MM.1S (cell line): ENCODE data around the gene MUC4.
"Not testable (repeated sequence)": the region's sequence is repeated elsewhere in the genome, so short reads cannot be mapped to it uniquely, and the experiment has no call there.

ENCODE experiments used
- DNase-seq: peaks from one replicate; pipeline ENCODE4 v3.0.0-alpha.2; 2015
- H2AFZ ChIP-seq: fragments of 300-600 bp; sonication (generic); 2 replicates; pipeline ENCODE4 v1.6.0; 2016; ENCODE audit warnings: antibody characterized with exemption, low read length
- H3F3A ChIP-seq: fragments of 300-600 bp; sonication (generic); 2 replicates; pipeline ENCODE4 v1.6.1; 2016; ENCODE audit warnings: mild to moderate bottlenecking, antibody characterized with exemption, low read length, moderate library complexity, mixed read lengths; ENCODE audit not compliant: insufficient read depth
- H3K27ac ChIP-seq: fragments of 300-600 bp; sonication (generic); 2 replicates; pipeline ENCODE4 v1.5.1; 2016; ENCODE audit warnings: mild to moderate bottlenecking, low read length
- H3K27me3 ChIP-seq: fragments of 300-600 bp; sonication (generic); replicated peaks from 2 replicates; pipeline ENCODE4 v1.6.0; 2016; ENCODE audit warnings: low read length; ENCODE audit not compliant: insufficient read depth
- H3K36me3 ChIP-seq: fragments of 300-600 bp; sonication (generic); replicated peaks from 2 replicates; pipeline ENCODE4 v1.6.1; 2016; ENCODE audit warnings: mild to moderate bottlenecking, low read length, mixed read lengths; ENCODE audit not compliant: insufficient read depth
- H3K4me1 ChIP-seq: fragments of 300-600 bp; sonication (generic); 2 replicates; pipeline ENCODE4 v1.6.1; 2016; ENCODE audit warnings: low read length, mixed read lengths
- H3K4me2 ChIP-seq: fragments of 300-600 bp; sonication (generic); 2 replicates; pipeline ENCODE4 v1.6.0; 2016; ENCODE audit warnings: low read depth, low read length
- H3K4me3 ChIP-seq: fragments of 300-600 bp; sonication (generic); 2 replicates; pipeline ENCODE4 v1.5.1; 2016; ENCODE audit warnings: low read length, mixed read lengths
- H3K79me2 ChIP-seq: fragments of 300-600 bp; sonication (generic); 2 replicates; pipeline ENCODE4 v1.6.1; 2016; ENCODE audit warnings: mixed run types, low read length, mixed read lengths
- H3K9ac ChIP-seq: fragments of 300-600 bp; sonication (generic); 2 replicates; pipeline ENCODE4 v1.6.1; 2016; ENCODE audit warnings: low read length, mixed read lengths
- H3K9me2 ChIP-seq: fragments of 300-600 bp; sonication (generic); replicated peaks from 2 replicates; pipeline ENCODE4 v1.6.1; 2016; ENCODE audit warnings: mild to moderate bottlenecking, low read length, mixed read lengths; ENCODE audit not compliant: insufficient read depth
- H3K9me3 ChIP-seq: fragments of 300-600 bp; sonication (generic); replicated peaks from 2 replicates; pipeline ENCODE4 v1.6.1; 2016; ENCODE audit warnings: mild to moderate bottlenecking, low read length, mixed read lengths; ENCODE audit not compliant: insufficient read depth
- H4K20me1 ChIP-seq: fragments of 300-600 bp; sonication (generic); 2 replicates; pipeline ENCODE4 v1.6.1; 2016; ENCODE audit warnings: mild to moderate bottlenecking, low read length, moderate library complexity, mixed read lengths; ENCODE audit not compliant: insufficient read depth
- CTCF ChIP-seq: fragments of 300-600 bp; sonication (generic); IDR thresholded peaks from 2 replicates; pipeline ENCODE4 v1.5.1; 2016; ENCODE audit warnings: antibody characterized with exemption, low read length, mixed read lengths
- EZH2 ChIP-seq: fragments of 300-600 bp; sonication (generic); optimal IDR thresholded peaks from 2 replicates; pipeline ENCODE3; 2017; ENCODE audit warnings: low read depth, mild to moderate bottlenecking, antibody characterized with exemption, low read length, mixed read lengths
- EZH2phosphoT487 ChIP-seq: fragments of 300-600 bp; sonication (generic); IDR thresholded peaks from 2 replicates; pipeline ENCODE4 v1.6.1; 2018; ENCODE audit warnings: antibody characterized with exemption, low read length

Gene MUC4

GRCh38 chr3:195751560-195751959, 60.2 kb downstream of the MUC4 start:
- no peak overlapping the region for H3K9ac ChIP-seq
- peaks cover 5% of the 10 kb centered on the region; the same call in 1 of the 2 replicates for H3F3A ChIP-seq
- H3K4me1 ChIP-seq: peaks cover 6% of the 10 kb centered on the region
- H3K9me3 ChIP-seq: no peaks in the 10 kb centered on the region
- H2AFZ ChIP-seq: no peak overlapping the region
- H3K79me2 ChIP-seq: no peaks in the 10 kb centered on the region
- peaks cover 20% of the 10 kb centered on the region; the same call in 1 of the 2 replicates for H3K27me3 ChIP-seq
- no peak overlapping the region for H3K4me3 ChIP-seq
- no peaks in the 10 kb centered on the region for H3K9me2 ChIP-seq
- TF ChIP-seq EZH2 (no peak), EZH2phosphoT487 (no peak), CTCF (no peak)
- no peak for DNase-seq
- no peaks in the 10 kb centered on the region for H3K36me3 ChIP-seq
- H4K20me1 ChIP-seq: no peaks in the 10 kb centered on the region
- no peak overlapping the region for H3K27ac ChIP-seq
- H3K4me2 ChIP-seq: no peak overlapping the region

GRCh38 chr3:195750797-195751520, 60.8 kb downstream of the MUC4 start:
- peaks cover 17% of the 10 kb centered on the region; the same call in 1 of the 2 replicates for H3K27me3 ChIP-seq
- H4K20me1 ChIP-seq: no peaks in the 10 kb centered on the region

GRCh38 chr3:195749101-195749500, 62.6 kb downstream of the MUC4 start:
- not testable (repeated sequence) for H3K4me1 ChIP-seq, H3F3A ChIP-seq, H4K20me1 ChIP-seq, H3K36me3 ChIP-seq, H3K9me3 ChIP-seq, H3K27ac ChIP-seq, H3K9me2 ChIP-seq, H3K4me2 ChIP-seq, DNase-seq, H3K4me3 ChIP-seq, H2AFZ ChIP-seq, H3K9ac ChIP-seq, H3K79me2 ChIP-seq
- peaks cover 10% of the 10 kb centered on the region; the same call in 1 of the 2 replicates for H3K27me3 ChIP-seq

More at GRCh38 chr3:195750797-195751520, 60.8 kb downstream of the MUC4 start:
- DNase-seq: no peak
- Histone ChIP-seq H3K4me2 (no peak overlapping the region), H3K4me3 (no peak overlapping the region), H3K27ac (no peak overlapping the region), H2AFZ (no peak overlapping the region), H3K4me1 (peaks cover 6% of the 10 kb centered on the region), H3K36me3 (no peaks in the 10 kb centered on the region), H3K9me2 (no peaks in the 10 kb centered on the region), H3F3A (peaks cover 5% of the 10 kb centered on the region; the same call in 1 of the 2 replicates), H3K9me3 (no peaks in the 10 kb centered on the region), H3K9ac (no peak overlapping the region), H3K79me2 (no peaks in the 10 kb centered on the region)
- TF ChIP-seq CTCF (no peak), EZH2 (no peak), EZH2phosphoT487 (no peak)

- Histone ChIP-seq H3K4me1 (peaks cover 6% of the 10 kb centered on the region), H3K27me3 (peaks cover 7% of the 10 kb centered on the region; the same call in 1 of the 2 replicates), H3F3A (peaks cover 5% of the 10 kb centered on the region; the same call in 1 of the 2 replicates), H3K9me2 (no peaks in the 10 kb centered on the region), H3K27ac (no peak overlapping the region), H3K4me2 (no peak overlapping the region), H3K4me3 (no peak overlapping the region), H2AFZ (no peak overlapping the region), H3K9ac (no peak overlapping the region), H3K36me3 (no peaks in the 10 kb centered on the region), H4K20me1 (no peaks in the 10 kb centered on the region), H3K79me2 (no peaks in the 10 kb centered on the region), H3K9me3 (no peaks in the 10 kb centered on the region)
- TF ChIP-seq EZH2phosphoT487: no peak
- TF ChIP-seq CTCF: no peak
- TF ChIP-seq EZH2: no peak
- no peak for DNase-seq
These were observed 63.1 kb downstream of the MUC4 start for GRCh38 chr3:195748661-195749060.
